Pancreas (tissue), 10 donors: Measurements from ENCODE around the gene XKR7. TPM values are rescaled to one million over a fixed set of nuclear protein-coding genes. Genes with fewer than 3 reads are reported as not detected.
"Not testable (repeated sequence)": the region's sequence is repeated elsewhere in the genome, so short reads cannot be mapped to it uniquely, and the experiment has no call there.

ENCODE experiments used
- ATAC-seq, 4 donors: fragments of 200-7000 bp; cut with Tn5 transposase; one replicate each; pipeline versions ENCODE4 v1.8.0 to v1.9.1; 2020; ENCODE audit warnings: mild to moderate bottlenecking in 4 of 4, moderate library complexity in 4 of 4
- DNase-seq, 6 donors: peaks; one replicate each; pipeline ENCODE4 v3.0.0-alpha.2; 2020
- FAIRE-seq: peaks from 2 replicates; lab custom pipeline; 2012; peaks lifted over from hg19 to GRCh38; lab: Jason Lieb, UNC
- H3K27ac ChIP-seq, 4 donors: fragments of 200-600 bp; sonication (generic); 1 replicate in 3 of 4; 2 replicates in 1 of 4; pipeline versions ENCODE4 v1.5.0 to v1.8.0; 2020
- H3K27me3 ChIP-seq, 4 donors: fragments of 200-600 bp; one replicate each; pipeline ENCODE4 v1.8.0; 2021
- H3K36me3 ChIP-seq, 3 donors: fragments of 200-600 bp; sonication (generic) in 1 of 3; one replicate each; pipeline versions ENCODE4 v1.5.0 to v1.8.0; 2020 to 2021
- H3K4me1 ChIP-seq, 3 donors: fragments of 200-600 bp; one replicate each; pipeline ENCODE4 v1.8.0; 2021
- H3K4me3 ChIP-seq, 4 donors: fragments of 200-600 bp; sonication (generic) in 2 of 4; one replicate each; pipeline versions ENCODE4 v1.5.0 to v1.8.0; 2020 to 2021
- H3K9me3 ChIP-seq, 4 donors: fragments of 200-600 bp; one replicate each; pipeline ENCODE4 v1.8.0; 2021
- CTCF ChIP-seq, 4 donors: fragments of 200-600 bp; sonication (generic) in 3 of 4; IDR thresholded peaks; one replicate each; pipeline versions ENCODE4 v1.5.0 to v1.8.0; 2021; ENCODE audit warnings: antibody characterized with exemption in 4 of 4
- WGBS, 2 donors: extraction: QIAGEN DNeasy Blood & Tissue Kit; methylation state at CpG; one replicate each; pipeline ENCODE4 v1.1.7; 2013; 5-methylcytosine and 5-hydroxymethylcytosine counted together
- intact Hi-C, 3 donors: fragments of 100-400 bp; cut with DNase I; formaldehyde crosslinking; loops; one replicate each; pipeline versions ENCODE4 v1.11.1 to v1.14.2; 2022
- polyA plus RNA-seq, 2 donors: library from polyadenylated mRNA; stranded (reverse); fragments of 200-250 nt; gene quantifications; one replicate each; pipeline ENCODE4 v1.2.3, GENCODE V29; 2013
- total RNA-seq, 6 donors: library from RNA; stranded (reverse); fragmentation: NEBNext Ultra II Directional in 4 of 6; extraction: Animal tissue kit (Norgen Biotek cat#: 25700) in 4 of 6; gene quantifications; one replicate each; pipeline versions ENCODE4 v1.2.1 to v1.2.4, GENCODE V29; 2021 to 2023
- donor health status: healthy with polysubstance abuse.
- donor health status: DM: no; HTN: no; CAD: no; lungs with moderate emphysema.
- donor health status: DM: no; HTN: no; CAD: no.
- donor health status: control.
- donor health status: control.
- donor health status: Bipolar disorder and iron deficiency.
- donor health status: DM: yes; HTN: yes; CAD: no.
- donor health status: DM: no; HTN: no; CAD: no.
- donor health status: DM: no; HTN: no; CAD: no.
- donor health status: DM: yes; HTN: yes; CAD: no.

XKR7 gene
- total and polyA plus RNA-seq, 8 donors, result 0.05 to 1.2 (median 0.33) TPM

- Histone ChIP-seq H3K4me3 (no peak overlapping the region), H3K4me1 (no peaks in the 10 kb centered on the region), H3K27me3 (no peaks in the 10 kb centered on the region), H3K27ac (no peak overlapping the region), H3K36me3 (no peaks in the 10 kb centered on the region), H3K9me3 (no peaks in the 10 kb centered on the region)
- FAIRE-seq, result no peak
- ATAC-seq, result no peak
- TF ChIP-seq CTCF (IDR thresholded peaks at IDR 0.05), result no peak
- intact Hi-C loops, result no loop called here
- DNase-seq, result no peak
- 62 to 74% methylated on average over 2 of the region's 2 CpGs for WGBS, 2 donors
Measured at GRCh38 chr20:31926493-31926892, 41.5 kb upstream of the XKR7 start.

- H3K27me3 ChIP-seq, result no peaks in the 10 kb centered on the region
- no peak for DNase-seq
- WGBS, 2 donors, result 46 to 53% methylated on average over 8 of the region's 8 CpGs
- ATAC-seq, result no peak
- H3K4me3 ChIP-seq, result no peak overlapping the region
- no peak for FAIRE-seq
- no peaks in the 10 kb centered on the region for H3K36me3 ChIP-seq
- no peak overlapping the region for H3K27ac ChIP-seq
- intact Hi-C loops, result no loop called here
- TF ChIP-seq CTCF (IDR thresholded peaks at IDR 0.05), result no peak
- no peaks in the 10 kb centered on the region for H3K9me3 ChIP-seq
- no peaks in the 10 kb centered on the region for H3K4me1 ChIP-seq
Measured at GRCh38 chr20:31927627-31928159, 40.3 kb upstream of the XKR7 start.

- H3K36me3 ChIP-seq, FAIRE-seq, H3K4me3 ChIP-seq, DNase-seq, ATAC-seq, intact Hi-C loops, H3K4me1 ChIP-seq, H3K9me3 ChIP-seq, H3K27me3 ChIP-seq, H3K27ac ChIP-seq: not testable (repeated sequence)
- 62 to 75% methylated on average over 4 of the region's 4 CpGs for WGBS, 2 donors
Measured at GRCh38 chr20:31929631-31930030, 38.3 kb upstream of the XKR7 start.

- ATAC-seq (no peak), DNase-seq (no peak), FAIRE-seq (no peak)
- intact Hi-C loops, result no loop called here
- 39 to 41% methylated on average over 5 of the region's 5 CpGs for WGBS, 2 donors
- Histone ChIP-seq H3K27me3 (no peaks in the 10 kb centered on the region), H3K9me3 (no peaks in the 10 kb centered on the region), H3K4me1 (no peaks in the 10 kb centered on the region), H3K27ac (no peak overlapping the region), H3K4me3 (no peak overlapping the region), H3K36me3 (no peaks in the 10 kb centered on the region)
- no peak for TF ChIP-seq CTCF (IDR thresholded peaks at IDR 0.05)
Measured at GRCh38 chr20:31930779-31931178, 37.2 kb upstream of the XKR7 start.

GRCh38 chr20:31933698-31934097 lies 34.3 kb upstream of the XKR7 start:
- TF ChIP-seq CTCF (IDR thresholded peaks at IDR 0.05), result no peak
- Histone ChIP-seq H3K27ac (no peak overlapping the region), H3K9me3 (no peaks in the 10 kb centered on the region), H3K36me3 (no peaks in the 10 kb centered on the region), H3K4me1 (no peaks in the 10 kb centered on the region), H3K4me3 (no peak overlapping the region), H3K27me3 (no peaks in the 10 kb centered on the region)
- WGBS, 2 donors, result 73 to 82% methylated on average over 10 of the region's 10 CpGs
- ATAC-seq (no peak), DNase-seq (no peak), FAIRE-seq (no peak)
- intact Hi-C loops, result no loop called here
